K562 (cell line): Measurements from ENCODE around the gene VPS37B. TPM values are rescaled to one million over a fixed set of nuclear protein-coding genes. Genes with fewer than 3 reads are reported as not detected.

Experiments used
- ATAC-seq: fragments of 200-7000 bp; cut with Tn5 transposase; 3 replicates; pipeline ENCODE4 v1.9.1; 2020; ENCODE audit warnings: moderate library complexity
- BruUV-seq: library from RNA; stranded (reverse); fragments of 400-500 nt; replicated peaks from 2 replicates; lab custom pipeline; 2021; lab: Mats Ljungman, UMichigan
- CTCF ChIA-PET: fragments of 300-600 bp; formaldehyde crosslinking; extraction: SDS; loops from one replicate; lab custom pipeline; 2021; ENCODE audit warnings: low intra/inter-chr PET ratio; lab: Yijun Ruan, JAX
- POLR2A ChIA-PET: fragments of 300-600, 350-650 bp; sonication (Branson Sonifier 250); formaldehyde crosslinking; extraction: SDS; loops from one replicate; lab custom pipeline; 2021; ENCODE audit warnings: antibody characterized with exemption, inconsistent platforms; lab: Yijun Ruan, JAX
- DNase-seq, 4 experiments: peaks; one replicate each; pipeline versions ENCODE4 v3.0.0 to v3.0.0-alpha.2; 2011 to 2018; ENCODE audit warnings: low spot score in 3 of 4, mixed read lengths in 3 of 4; ENCODE audit errors: extremely low read depth in 1 of 4
- FAIRE-seq: peaks from 2 replicates; lab custom pipeline; 2011; peaks lifted over from hg19 to GRCh38; lab: Jason Lieb, UNC
- H2AFZ ChIP-seq: 2 replicates; pipeline ENCODE4 v1.6.0; 2011; ENCODE audit warnings: low read depth, low read length, control low read depth, inconsistent platforms
- H3K27ac ChIP-seq: fragments of 200-600 bp; 3 replicates; pipeline ENCODE4 v1.8.0; 2011; ENCODE audit warnings: low read depth, mild to moderate bottlenecking, control low read depth, inconsistent platforms, low read length, moderate library complexity, mixed read lengths; ENCODE audit errors: extremely low read depth
- H3K27me3 ChIP-seq, 2 experiments: fragments of 300-600 bp in 1 of 2; 2 replicates in 1 of 2; 3 replicates in 1 of 2; pipeline versions ENCODE4 v1.6.0 to v1.8.0; 2011; ENCODE audit warnings: inconsistent platforms in 2 of 2, low read length in 2 of 2, mild to moderate bottlenecking in 1 of 2, mixed read lengths in 1 of 2, moderate library complexity in 1 of 2; ENCODE audit not compliant: control insufficient read depth in 2 of 2, insufficient read depth in 2 of 2
- H3K36me3 ChIP-seq: fragments of 300-600 bp; 3 replicates; pipeline ENCODE4 v1.8.0; 2011; ENCODE audit warnings: mild to moderate bottlenecking, low read length, inconsistent platforms; ENCODE audit not compliant: control insufficient read depth, insufficient read depth
- H3K4me1 ChIP-seq, 2 experiments: fragments of 200-600 bp in 1 of 2; replicated peaks in 1 of 2; 2 replicates in 1 of 2; 3 replicates in 1 of 2; pipeline versions ENCODE4 v1.5.1 to v1.8.0; 2011; ENCODE audit warnings: inconsistent platforms in 2 of 2, low read length in 2 of 2, mild to moderate bottlenecking in 1 of 2, mixed read lengths in 1 of 2, moderate library complexity in 1 of 2; ENCODE audit not compliant: control insufficient read depth in 2 of 2, insufficient read depth in 2 of 2
- H3K4me2 ChIP-seq: 2 replicates; pipeline ENCODE4 v1.6.1; 2011; ENCODE audit warnings: low read length, control low read depth, inconsistent platforms, mixed read lengths; ENCODE audit not compliant: insufficient read depth
- H3K4me3 ChIP-seq: fragments of 200-600 bp; sonication (generic), shearing (Covaris generic); 2 replicates; pipeline ENCODE4 v1.5.1; 2016; ENCODE audit warnings: control low read depth, inconsistent platforms
- H3K79me2 ChIP-seq: fragments of 200-600 bp; 3 replicates; pipeline ENCODE4 v1.8.0; 2011; ENCODE audit warnings: low read length, inconsistent platforms; ENCODE audit not compliant: control insufficient read depth, insufficient read depth
- H3K9ac ChIP-seq, 2 experiments: 2 replicates each; pipeline versions ENCODE4 v1.6.0 to v1.6.1; 2011; ENCODE audit warnings: low read depth in 2 of 2, low read length in 2 of 2, control low read depth in 1 of 2, inconsistent platforms in 1 of 2, mild to moderate bottlenecking in 1 of 2, mixed read lengths in 1 of 2; ENCODE audit not compliant: insufficient read depth in 1 of 2
- H3K9me1 ChIP-seq: one replicate; pipeline ENCODE4 v1.6.0; 2011; ENCODE audit warnings: inconsistent platforms, mild to moderate bottlenecking, low read length, moderate library complexity; ENCODE audit not compliant: control insufficient read depth, insufficient read depth
- H3K9me3 ChIP-seq: replicated peaks from 2 replicates; pipeline ENCODE4 v1.5.1; 2011; ENCODE audit warnings: low read depth, low read length, inconsistent platforms; ENCODE audit not compliant: control insufficient read depth, insufficient read depth
- H4K20me1 ChIP-seq: replicated peaks from 2 replicates; pipeline ENCODE4 v1.6.1; 2011; ENCODE audit warnings: low read length, inconsistent platforms, mixed read lengths; ENCODE audit not compliant: control insufficient read depth, insufficient read depth
- POLR2G ChIP-seq: fragments of 200-400 bp; formaldehyde crosslinking; IDR thresholded peaks from 2 replicates; pipeline ENCODE4 v1.6.1; 2017; ENCODE audit warnings: low read depth, mild to moderate bottlenecking, antibody characterized with exemption, low read length, moderate library complexity
- RBM22 ChIP-seq: fragments of 200-400 bp; formaldehyde crosslinking; IDR thresholded peaks from 2 replicates; pipeline ENCODE4 v1.6.1; 2018; ENCODE audit warnings: low read length, low read depth; ENCODE audit not compliant: poor library complexity, severe bottlenecking
- ZSCAN32 ChIP-seq: fragments of 450-650 bp; formaldehyde crosslinking; IDR thresholded peaks from 2 replicates; pipeline ENCODE4 v1.4.0; 2020; ENCODE audit warnings: mild to moderate bottlenecking, moderate library complexity
- WGBS: fragments of 100-300 bp; shearing (Covaris generic); methylation state at CpG from one replicate; pipeline ENCODE4 v1.1.6; 2016; ENCODE audit warnings: low coverage, mixed read lengths; ENCODE audit not compliant: insufficient coverage; ENCODE audit errors: missing lambda C conversion rate; 5-methylcytosine and 5-hydroxymethylcytosine counted together
- in situ Hi-C: fragments of 300-500 bp; cut with MboI; formaldehyde crosslinking; loops from 4 replicates; pipeline ENCODE4 v1.15.0; 2018; ENCODE audit warnings: inconsistent platforms, mixed read lengths
- intact Hi-C: fragments of 100-400 bp; cut with micrococcal nuclease; formaldehyde crosslinking; loops from 2 replicates; pipeline ENCODE4 v1.14.2; 2022
- polyA plus RNA-seq, 8 experiments: library from polyadenylated mRNA; depleted of rRNA in 4 of 8; stranded (reverse) in 5 of 8; unstranded in 3 of 8; fragments of >200 nt; fragmentation: Nextera tagmentation in 2 of 8; fragmentation: Illumina TruSeq in 1 of 8; extraction: Ambion mirVana in 2 of 8; extraction: Trizol in 1 of 8; gene quantifications; 2 replicates each; pipeline versions ENCODE4 v1.2.1 to v1.2.3, GENCODE V29; 2011 to 2014; ENCODE audit warnings: inconsistent platforms in 1 of 8, missing spikeins in 1 of 8
- total RNA-seq, 7 experiments: library from RNA; depleted of rRNA in 6 of 7; stranded (reverse); fragments of >200 nt in 6 of 7; fragmentation: Illumina TruSeq in 2 of 7; extraction: Trizol in 2 of 7; gene quantifications; 2 replicates each; pipeline versions ENCODE4 v1.2.1 to v1.2.3, GENCODE V29; 2011 to 2021; ENCODE audit warnings: low replicate concordance in 1 of 7

The VPS37B gene
- total and polyA plus RNA-seq, 9 of the 15 experiments (the other 6 are each of a cell fraction or from before 2014, with no cell fraction given), result 0.28 to 37.4 (median 17.9) TPM

DNA sequence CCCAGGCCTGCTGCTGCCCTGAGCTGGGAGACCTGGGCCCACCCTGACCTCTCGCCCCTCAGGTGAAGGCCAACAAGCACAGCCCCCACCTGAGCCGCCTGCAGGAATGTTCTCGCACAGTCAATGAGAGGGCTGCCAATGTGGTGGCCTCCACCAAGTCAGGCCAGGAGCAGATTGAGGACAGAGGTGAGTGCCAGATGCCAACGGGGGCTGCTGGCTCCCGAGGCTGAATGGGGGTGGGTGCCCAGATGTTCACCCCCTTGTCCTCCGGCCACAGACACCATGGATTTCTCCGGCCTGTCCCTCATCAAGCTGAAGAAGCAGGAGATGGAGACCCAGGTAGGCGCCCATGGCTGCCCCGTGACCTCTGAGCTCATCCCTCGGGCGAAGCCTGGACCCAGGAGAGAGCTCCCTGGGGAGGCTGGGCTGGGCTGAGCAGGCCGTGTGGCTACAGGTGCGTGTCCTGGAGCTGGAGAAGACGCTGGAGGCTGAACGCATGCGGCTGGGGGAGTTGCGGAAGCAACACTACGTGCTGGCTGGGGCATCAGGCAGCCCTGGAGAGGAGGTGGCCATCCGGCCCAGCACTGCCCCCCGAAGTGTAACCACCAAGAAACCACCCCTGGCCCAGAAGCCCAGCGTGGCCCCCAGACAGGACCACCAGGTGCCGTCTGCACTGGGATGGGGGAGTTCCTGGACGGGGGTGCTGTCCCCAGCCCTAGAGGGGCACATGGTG, 34.9 kb downstream of the VPS37B start:
- Histone ChIP-seq H3K79me2 (no peaks in the 10 kb centered on the region), H2AFZ (no peak overlapping the region), H3K27me3 (no peaks in the 10 kb centered on the region), H3K4me1 (peaks cover 0 to 59% of the 10 kb centered on the region in 2 experiments; a peak in 2 of 5 replicates), H3K4me3 (no peak overlapping the region), H3K9me3 (no peaks in the 10 kb centered on the region), H3K36me3 (peaks cover 30% of the 10 kb centered on the region; the same call in 2 of the 3 replicates), H3K27ac (no peak overlapping the region), H3K9me1 (no peaks in the 10 kb centered on the region), H4K20me1 (peaks cover 3% of the 10 kb centered on the region; the same call in 1 of the 2 replicates), H3K4me2 (no peak overlapping the region), H3K9ac (0 out of 4 replicates have a peak overlapping the region, but pooled peaks of 1 of the 2 experiments have one; percentile 20)
- ChIA-PET CTCF (interaction anchor here (1.4 to 2.0 kb wide), 2 partner anchors 86 to 91 kb away, joined by 3 to 28 read pairs; no protein-coding TSS in a partner anchor), POLR2A (interaction anchor here (0.7 to 1.4 kb wide), 7 partner anchors 11 to 398 kb away, joined by 3 to 6 read pairs (median 4); partner anchors contain the start of gene OGFOD2)
- in situ Hi-C loops (no loop called here), intact Hi-C loops (loop anchor here (1.0 to 5.0 kb wide), 3 partner anchors 91 to 376 kb away; no protein-coding TSS in a partner anchor)
- WGBS, result 79% methylated on average over 21 of the region's 23 CpGs
- no TSS peak for BruUV-seq
- no peak for TF ChIP-seq ZSCAN32 (CRISPR knock-in tag)
- TF ChIP-seq RBM22, result peak; percentile 57
- TF ChIP-seq POLR2G, result peak; percentile 62; the same call in 1 of the 2 replicates
- no peak for FAIRE-seq
- ATAC-seq, result no peak
- no peak for DNase-seq
